ENCODE data around the gene ALPP.

DNA sequence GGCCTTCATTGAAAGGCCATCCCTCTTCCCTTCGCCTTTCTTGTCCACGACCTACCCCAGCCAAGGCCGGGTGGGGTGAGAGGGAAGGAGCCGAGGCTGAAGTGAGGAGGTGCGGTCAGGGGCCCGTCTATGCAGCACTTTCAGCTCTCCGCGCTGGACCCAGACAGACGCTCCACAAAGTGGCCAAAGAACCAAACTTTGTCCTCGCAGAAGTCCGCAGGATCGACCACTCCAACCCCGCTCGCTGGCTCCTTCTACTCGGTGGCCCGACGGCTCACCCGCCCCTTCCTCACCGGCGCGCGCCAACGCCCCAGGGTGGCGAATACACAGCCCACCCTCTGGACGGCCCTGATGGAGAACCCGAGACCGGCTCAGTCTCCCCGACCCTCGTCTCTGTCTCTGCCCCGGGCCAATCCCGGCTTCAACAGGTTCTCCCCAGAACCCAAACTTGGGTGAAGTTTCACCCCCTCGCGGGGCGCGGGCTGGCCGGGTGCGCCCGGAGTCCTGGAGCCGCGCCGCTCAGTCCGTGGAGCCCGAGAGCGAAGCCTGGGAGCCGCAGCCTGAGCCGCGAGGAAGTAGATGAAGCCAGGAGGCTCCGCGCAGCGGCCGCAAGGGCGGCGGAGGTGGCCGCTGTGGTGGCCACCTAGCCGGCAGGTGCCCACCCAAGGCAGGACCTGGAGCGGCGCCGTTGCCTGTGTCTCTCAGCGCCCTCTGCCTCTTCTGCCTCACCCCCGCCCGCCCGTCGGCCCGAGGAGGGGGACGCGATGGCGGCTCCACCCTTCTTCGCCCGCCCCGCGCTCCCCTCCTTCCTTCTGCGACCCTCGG lies 26.7 kb upstream of the ALPP start:
- TF ChIP-seq POLR2AphosphoS5 (IDR thresholded peaks at IDR 0.05; ENCODE audit: insufficient read depth in 1 of 2, low read depth in 1 of 2) (no peak), CTCF (IDR thresholded peaks at IDR 0.05) (no peak), POLR2A (IDR thresholded peaks at IDR 0.05) (no peak)

Data from vagina (tissue), 2 donors.